T-cell (primary cell): Measurements from ENCODE around the gene NSG2. TPM values are rescaled to one million over a fixed set of nuclear protein-coding genes. Genes with fewer than 3 reads are reported as not detected.
"Not testable (repeated sequence)": the region's sequence is repeated elsewhere in the genome, so short reads cannot be mapped to it uniquely, and the experiment has no call there.

ENCODE experiments used
- ATAC-seq, 4 experiments: fragments of 200-7000 bp in 3 of 4; fragments of 150-1000 bp in 1 of 4; cut with Tn5 transposase; replicated peaks in 1 of 4; 1 replicate in 3 of 4; 2 replicates in 1 of 4; pipeline ENCODE4 v1.10.0; 2021; ENCODE audit warnings: moderate library complexity in 3 of 4, mild to moderate bottlenecking in 2 of 4, moderate number of reproducible peaks in 1 of 4
- CTCF ChIA-PET, 2 donors: fragments of 300-600 bp; sonication (Branson Sonifier 250); formaldehyde crosslinking; loops; one replicate each; lab custom pipeline; 2022; ENCODE audit warnings: antibody characterized with exemption in 2 of 2; lab: Charles Lee
- POLR2A ChIA-PET, 2 donors: fragments of 300-600 bp; sonication (Branson Sonifier 250); formaldehyde crosslinking; loops; one replicate each; lab custom pipeline; 2022; ENCODE audit warnings: antibody characterized with exemption in 2 of 2; lab: Charles Lee
- DNase-seq, 35 experiments: peaks; one replicate each; pipeline versions ENCODE4 v3.0.0 to v3.0.0-alpha.2; 2013 to 2023
- H3K27ac ChIP-seq: one replicate; pipeline ENCODE4 v1.5.1; 2013; ENCODE audit warnings: low read length
- H3K27me3 ChIP-seq, 2 experiments: replicated peaks in 1 of 2; 1 replicate in 1 of 2; 2 replicates in 1 of 2; pipeline versions ENCODE4 v1.6.1 to v1.7.0; 2013; ENCODE audit warnings: low read length in 1 of 2, mixed read lengths in 1 of 2; ENCODE audit not compliant: control insufficient read depth in 2 of 2, insufficient read depth in 2 of 2; ENCODE audit errors: extremely low read depth in 1 of 2
- H3K36me3 ChIP-seq, 2 donors: 1 replicate in 1 of 2; 2 replicates in 1 of 2; pipeline versions ENCODE4 v1.6.1 to v1.7.0; 2013; ENCODE audit warnings: low read length in 1 of 2; ENCODE audit not compliant: control insufficient read depth in 2 of 2, insufficient read depth in 1 of 2; ENCODE audit errors: extremely low read depth in 1 of 2
- H3K4me1 ChIP-seq, 2 experiments: 1 replicate in 1 of 2; 2 replicates in 1 of 2; pipeline versions ENCODE4 v1.6.1 to v1.7.0; 2013; ENCODE audit warnings: low read length in 2 of 2, mixed read lengths in 1 of 2; ENCODE audit not compliant: insufficient read depth in 2 of 2, control insufficient read depth in 1 of 2; ENCODE audit errors: extremely low read depth in 1 of 2
- H3K4me3 ChIP-seq, 2 donors: 1 replicate in 1 of 2; 2 replicates in 1 of 2; pipeline versions ENCODE4 v1.5.1 to v1.7.0; 2013; ENCODE audit warnings: mild to moderate bottlenecking in 2 of 2, low read length in 1 of 2, moderate library complexity in 1 of 2; ENCODE audit not compliant: control insufficient read depth in 1 of 2; ENCODE audit errors: extremely low read depth in 1 of 2
- H3K9me3 ChIP-seq: 2 replicates; pipeline ENCODE4 v1.7.0; 2013
- H3K27ac Mint-ChIP-seq, 2 donors: one replicate each; pipeline ENCODE4 v1.8.0; 2020 to 2021; ENCODE audit warnings: mild to moderate bottlenecking in 2 of 2, mixed read lengths in 2 of 2
- H3K27me3 Mint-ChIP-seq, 2 donors: one replicate each; pipeline ENCODE4 v1.8.0; 2021 to 2022; ENCODE audit warnings: mixed read lengths in 2 of 2
- H3K36me3 Mint-ChIP-seq: one replicate; pipeline ENCODE4 v1.8.0; 2021; ENCODE audit warnings: mixed read lengths
- H3K4me1 Mint-ChIP-seq, 3 donors: one replicate each; pipeline ENCODE4 v1.8.0; 2020 to 2022; ENCODE audit warnings: mixed read lengths in 3 of 3, mild to moderate bottlenecking in 1 of 3
- H3K4me3 Mint-ChIP-seq, 3 donors: one replicate each; pipeline ENCODE4 v1.8.0; 2020 to 2022; ENCODE audit warnings: mild to moderate bottlenecking in 3 of 3, mixed read lengths in 3 of 3, moderate library complexity in 3 of 3
- H3K9me3 Mint-ChIP-seq, 3 donors: one replicate each; pipeline ENCODE4 v1.8.0; 2020 to 2022; ENCODE audit warnings: mixed read lengths in 3 of 3
- WGBS: methylation state at CpG from one replicate; pipeline ENCODE4 v1.1.5; 2013; ENCODE audit warnings: missing lambda C conversion rate; ENCODE audit not compliant: insufficient coverage; 5-methylcytosine and 5-hydroxymethylcytosine counted together
- total RNA-seq, 35 experiments: library from RNA in 6 of 35; stranded (reverse) in 6 of 35; fragments of 120-200 nt in 1 of 35; gene quantifications; one replicate each; pipeline versions ENCODE4 v1.2.1 to v1.2.4 and lab custom pipeline; 2013 to 2026

NSG2 gene
- total RNA-seq, 5 donors from 2014 or later (not counting 1 experiment from before 2014, with no cell fraction given) = not detected

GRCh38 chr5:174140452-174141020 is 95.0 kb downstream of the NSG2 start:
- H3K27me3 Mint-ChIP-seq = peaks cover 0 to 8% of the 10 kb centered on the region in 2 donors
- H3K9me3 Mint-ChIP-seq = peaks cover 0 to 9% (median 0%) of the 10 kb centered on the region in 3 donors
- H3K27ac ChIP-seq = no peak overlapping the region
- H3K27ac Mint-ChIP-seq = no peak overlapping the region
- peaks cover 0 to 9% of the 10 kb centered on the region in 2 experiments for H3K27me3 ChIP-seq
- no peak for ATAC-seq
- no peaks in the 10 kb centered on the region for H3K9me3 ChIP-seq
- no peak overlapping the region for H3K4me3 ChIP-seq
- H3K4me1 ChIP-seq = no peaks in the 10 kb centered on the region
- no peaks in the 10 kb centered on the region for H3K36me3 Mint-ChIP-seq
- WGBS = 78% methylated on average over 4 of the region's 5 CpGs
- DNase-seq = no peak
- POLR2A ChIA-PET = interaction anchor here in 1 of 2 donors (0.6 kb wide), 1 partner anchor 288 kb away, joined by 5 read pairs; no protein-coding TSS in a partner anchor
- H3K36me3 ChIP-seq = no peaks in the 10 kb centered on the region
- H3K4me3 Mint-ChIP-seq = no peak overlapping the region
- CTCF ChIA-PET = interaction anchor here in 1 of 2 donors (0.6 kb wide), 1 partner anchor 11 kb away, joined by 6 read pairs; no protein-coding TSS in a partner anchor
- H3K4me1 Mint-ChIP-seq = no peaks in the 10 kb centered on the region

- no peaks in the 10 kb centered on the region for H3K4me1 ChIP-seq
- Mint-ChIP-seq H3K27me3 (peaks cover 0 to 8% of the 10 kb centered on the region in 2 donors), H3K4me1 (no peaks in the 10 kb centered on the region), H3K36me3 (no peaks in the 10 kb centered on the region), H3K27ac (no peak overlapping the region), H3K4me3 (no peak overlapping the region), H3K9me3 (peaks cover 0 to 9% (median 0%) of the 10 kb centered on the region in 3 donors)
- no peak overlapping the region for H3K4me3 ChIP-seq
- WGBS = 73% methylated on average over 2 of the region's 6 CpGs
- POLR2A ChIA-PET = no interaction called here
- H3K36me3 ChIP-seq = no peaks in the 10 kb centered on the region
- peaks cover 0 to 7% of the 10 kb centered on the region in 2 experiments for H3K27me3 ChIP-seq
- H3K27ac ChIP-seq = no peak overlapping the region
- no peaks in the 10 kb centered on the region for H3K9me3 ChIP-seq
- ATAC-seq = no peak
- CTCF ChIA-PET = no interaction called here
- no peak for DNase-seq
Measured at GRCh38 chr5:174141398-174141797, 95.9 kb downstream of the NSG2 start.

GRCh38 chr5:174145091-174145490 is 99.6 kb downstream of the NSG2 start:
- Histone ChIP-seq H3K9me3 (no peaks in the 10 kb centered on the region), H3K36me3 (no peaks in the 10 kb centered on the region), H3K27me3 (peaks cover 0 to 15% of the 10 kb centered on the region in 2 experiments), H3K27ac (no peak overlapping the region), H3K4me3 (no peak overlapping the region), H3K4me1 (no peaks in the 10 kb centered on the region)
- Mint-ChIP-seq H3K9me3 (no peaks in the 10 kb centered on the region), H3K36me3 (no peaks in the 10 kb centered on the region), H3K4me3 (no peak overlapping the region), H3K27me3 (peaks cover 13 to 18% of the 10 kb centered on the region in 2 donors), H3K27ac (no peak overlapping the region), H3K4me1 (no peaks in the 10 kb centered on the region)
- DNase-seq (no peak), ATAC-seq (no peak)
- ChIA-PET CTCF (no interaction called here), POLR2A (no interaction called here)
- 60% methylated on average over 2 of the region's 2 CpGs for WGBS

GRCh38 chr5:174145821-174146220 is 100.3 kb downstream of the NSG2 start:
- Histone ChIP-seq H3K4me3 (no peak overlapping the region), H3K27me3 (peaks cover 0 to 22% of the 10 kb centered on the region in 2 experiments), H3K4me1 (no peaks in the 10 kb centered on the region), H3K27ac (no peak overlapping the region), H3K36me3 (no peaks in the 10 kb centered on the region), H3K9me3 (no peaks in the 10 kb centered on the region)
- POLR2A ChIA-PET = no interaction called here
- peaks cover 15 to 18% of the 10 kb centered on the region in 2 donors for H3K27me3 Mint-ChIP-seq
- H3K9me3 Mint-ChIP-seq = no peaks in the 10 kb centered on the region
- no peaks in the 10 kb centered on the region for H3K4me1 Mint-ChIP-seq
- no peak overlapping the region for H3K4me3 Mint-ChIP-seq
- DNase-seq = no peak
- no peak for ATAC-seq
- WGBS = 20% methylated on average over 1 of the region's 5 CpGs
- no peaks in the 10 kb centered on the region for H3K36me3 Mint-ChIP-seq
- no peak overlapping the region for H3K27ac Mint-ChIP-seq
- CTCF ChIA-PET = no interaction called here

GRCh38 chr5:174146556-174146955 is 101.0 kb downstream of the NSG2 start:
- H3K27ac Mint-ChIP-seq = no peak overlapping the region
- no peaks in the 10 kb centered on the region for H3K4me1 ChIP-seq
- DNase-seq = no peak
- ATAC-seq = no peak
- H3K27me3 ChIP-seq = peaks cover 0 to 23% of the 10 kb centered on the region in 2 experiments
- ChIA-PET POLR2A (no interaction called here), CTCF (no interaction called here)
- H3K4me3 ChIP-seq = no peak overlapping the region
- H3K9me3 ChIP-seq = no peaks in the 10 kb centered on the region
- H3K36me3 Mint-ChIP-seq = no peaks in the 10 kb centered on the region
- H3K9me3 Mint-ChIP-seq = no peaks in the 10 kb centered on the region
- H3K36me3 ChIP-seq = no peaks in the 10 kb centered on the region
- peaks cover 15 to 18% of the 10 kb centered on the region in 2 donors for H3K27me3 Mint-ChIP-seq
- H3K4me3 Mint-ChIP-seq = no peak overlapping the region
- no CpG with 5 or more reads among the region's 6 CpGs for WGBS
- H3K27ac ChIP-seq = no peak overlapping the region
- H3K4me1 Mint-ChIP-seq = no peaks in the 10 kb centered on the region

DNA sequence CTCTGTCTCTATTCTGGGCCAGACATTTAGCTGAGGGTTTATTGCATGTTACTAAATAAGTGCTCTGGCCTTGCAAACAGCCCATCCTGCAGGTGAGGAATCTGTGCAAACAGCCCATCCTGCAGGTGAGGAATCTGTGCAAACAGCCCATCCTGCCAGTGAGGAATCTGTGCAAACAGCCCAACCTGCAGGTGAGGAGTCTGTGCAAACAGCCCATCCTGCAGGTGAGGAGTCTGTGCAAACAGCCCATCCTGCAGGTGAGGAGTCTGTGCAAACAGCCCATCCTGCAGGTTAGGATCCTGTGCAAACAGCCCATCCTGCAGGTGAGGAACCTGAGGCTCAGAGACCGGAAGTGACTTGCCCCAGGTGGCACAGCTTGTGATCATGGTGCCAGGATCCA is 101.5 kb downstream of the NSG2 start:
- POLR2A ChIA-PET, H3K36me3 ChIP-seq: not testable (repeated sequence)

More for the DNA sequence above, 101.5 kb downstream of the NSG2 start:
- H3K36me3 Mint-ChIP-seq, H3K9me3 Mint-ChIP-seq, H3K4me1 ChIP-seq, H3K27ac Mint-ChIP-seq, H3K4me1 Mint-ChIP-seq, H3K4me3 ChIP-seq, H3K27ac ChIP-seq, CTCF ChIA-PET, H3K9me3 ChIP-seq, H3K4me3 Mint-ChIP-seq, ATAC-seq, DNase-seq: not testable (repeated sequence)
- peaks cover 0 to 23% of the 10 kb centered on the region in 2 experiments for H3K27me3 ChIP-seq
- H3K27me3 Mint-ChIP-seq = peaks cover 15 to 18% of the 10 kb centered on the region in 2 donors
- WGBS = 80% methylated on average over 1 of the region's 1 CpG
